GM13977 (cell line): ENCODE results near the gene PLA2G1B.

ENCODE experiments used
- DNase-seq: peaks from one replicate; pipeline ENCODE4 v3.0.0; 2012; ENCODE audit warnings: low spot score
- in situ Hi-C: fragments of 300-500 bp; cut with MboI; formaldehyde crosslinking; loops from one replicate; pipeline ENCODE4 v1.12.0; 2022; ENCODE audit warnings: low sequenced_read_pairs, low pct_unique_long_range_greater_than_20kb, mixed read lengths, inconsistent platforms; ENCODE audit not compliant: unreplicated experiment
- TF ChIP-seq, protein P1 (sequence below): IDR thresholded peaks from 2 replicates; pipeline ENCODE4 v1.5.1; 2012; ENCODE audit warnings: mild to moderate bottlenecking, control low read depth; ENCODE audit not compliant: insufficient read depth; ENCODE audit errors: extremely low read depth, missing control alignments

Gene PLA2G1B

DNA sequence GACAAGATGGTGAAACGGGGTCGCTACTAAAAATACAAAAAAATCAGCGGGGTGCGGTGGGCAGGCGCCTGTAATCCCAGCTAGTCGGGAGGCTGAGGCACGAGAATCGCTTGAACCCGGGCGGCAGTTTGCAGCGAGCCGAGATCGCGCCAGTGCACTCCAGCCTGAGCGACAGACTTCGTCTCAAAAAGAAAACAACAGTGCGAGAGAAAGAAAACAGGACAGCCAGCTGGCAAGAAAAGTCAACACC lies 35.2 kb downstream of the PLA2G1B start:
- TF ChIP-seq, protein P1, sequence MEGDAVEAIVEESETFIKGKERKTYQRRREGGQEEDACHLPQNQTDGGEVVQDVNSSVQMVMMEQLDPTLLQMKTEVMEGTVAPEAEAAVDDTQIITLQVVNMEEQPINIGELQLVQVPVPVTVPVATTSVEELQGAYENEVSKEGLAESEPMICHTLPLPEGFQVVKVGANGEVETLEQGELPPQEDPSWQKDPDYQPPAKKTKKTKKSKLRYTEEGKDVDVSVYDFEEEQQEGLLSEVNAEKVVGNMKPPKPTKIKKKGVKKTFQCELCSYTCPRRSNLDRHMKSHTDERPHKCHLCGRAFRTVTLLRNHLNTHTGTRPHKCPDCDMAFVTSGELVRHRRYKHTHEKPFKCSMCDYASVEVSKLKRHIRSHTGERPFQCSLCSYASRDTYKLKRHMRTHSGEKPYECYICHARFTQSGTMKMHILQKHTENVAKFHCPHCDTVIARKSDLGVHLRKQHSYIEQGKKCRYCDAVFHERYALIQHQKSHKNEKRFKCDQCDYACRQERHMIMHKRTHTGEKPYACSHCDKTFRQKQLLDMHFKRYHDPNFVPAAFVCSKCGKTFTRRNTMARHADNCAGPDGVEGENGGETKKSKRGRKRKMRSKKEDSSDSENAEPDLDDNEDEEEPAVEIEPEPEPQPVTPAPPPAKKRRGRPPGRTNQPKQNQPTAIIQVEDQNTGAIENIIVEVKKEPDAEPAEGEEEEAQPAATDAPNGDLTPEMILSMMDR = no peak
- in situ Hi-C loops = no loop called here
- DNase-seq = no peak

DNA sequence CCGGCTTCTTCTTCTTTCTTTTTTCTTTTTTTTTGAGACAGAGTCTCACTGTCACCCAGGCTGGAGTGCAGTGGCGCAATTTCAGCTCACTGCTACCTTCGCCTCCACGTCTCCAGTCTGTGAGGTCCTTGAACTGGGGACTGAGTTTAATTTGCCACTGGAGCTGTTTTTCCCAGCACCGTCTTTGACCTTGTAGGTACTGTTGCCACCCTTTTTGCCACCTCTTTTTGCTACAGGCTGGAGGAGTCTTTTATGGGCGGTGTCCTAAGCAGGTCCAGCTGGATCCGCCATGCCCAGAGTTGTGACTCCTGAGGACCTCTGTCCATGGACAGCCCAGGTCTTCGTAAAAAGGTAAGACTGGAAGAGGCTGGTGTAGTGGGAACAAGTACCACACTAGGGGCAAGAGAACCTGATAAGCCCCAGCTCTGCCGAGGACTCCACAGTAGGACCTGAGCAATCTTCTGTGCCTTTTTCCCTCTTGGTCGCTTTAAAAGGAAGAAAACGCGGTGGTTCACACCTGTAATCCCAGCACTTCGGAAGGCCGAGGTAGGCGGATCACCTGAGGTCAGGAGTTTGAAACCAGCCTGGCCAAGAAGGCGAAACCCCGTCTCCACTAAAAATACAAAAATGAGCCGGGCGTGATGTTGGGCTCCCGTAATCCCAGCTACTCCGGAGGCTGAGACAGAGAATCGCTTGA lies 36.8 kb downstream of the PLA2G1B start:
- no peak for DNase-seq
- TF ChIP-seq, protein P1 = no peak
- in situ Hi-C loops = no loop called here

DNA sequence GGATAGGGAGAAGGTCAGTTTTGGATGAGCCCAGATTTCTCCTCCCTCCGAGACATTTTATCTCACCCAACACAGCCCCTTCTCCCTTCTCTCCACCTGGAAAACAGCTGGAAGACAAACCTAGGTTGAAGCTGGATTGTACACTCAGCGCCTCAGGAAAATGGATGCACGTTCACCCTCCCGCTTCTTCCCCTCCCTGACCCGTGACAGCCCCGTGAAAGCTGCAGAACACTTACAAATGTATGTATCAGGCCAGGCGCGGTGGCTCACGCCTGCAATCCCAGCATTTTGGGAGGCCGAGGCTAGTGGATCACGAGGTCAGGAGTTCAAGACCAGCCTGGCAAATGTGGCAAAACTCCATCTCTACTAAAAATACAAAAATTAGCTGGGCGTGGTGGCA lies 40.1 kb downstream of the PLA2G1B start:
- in situ Hi-C loops = no loop called here
- no peak for DNase-seq
- TF ChIP-seq, protein P1 = no peak

DNA sequence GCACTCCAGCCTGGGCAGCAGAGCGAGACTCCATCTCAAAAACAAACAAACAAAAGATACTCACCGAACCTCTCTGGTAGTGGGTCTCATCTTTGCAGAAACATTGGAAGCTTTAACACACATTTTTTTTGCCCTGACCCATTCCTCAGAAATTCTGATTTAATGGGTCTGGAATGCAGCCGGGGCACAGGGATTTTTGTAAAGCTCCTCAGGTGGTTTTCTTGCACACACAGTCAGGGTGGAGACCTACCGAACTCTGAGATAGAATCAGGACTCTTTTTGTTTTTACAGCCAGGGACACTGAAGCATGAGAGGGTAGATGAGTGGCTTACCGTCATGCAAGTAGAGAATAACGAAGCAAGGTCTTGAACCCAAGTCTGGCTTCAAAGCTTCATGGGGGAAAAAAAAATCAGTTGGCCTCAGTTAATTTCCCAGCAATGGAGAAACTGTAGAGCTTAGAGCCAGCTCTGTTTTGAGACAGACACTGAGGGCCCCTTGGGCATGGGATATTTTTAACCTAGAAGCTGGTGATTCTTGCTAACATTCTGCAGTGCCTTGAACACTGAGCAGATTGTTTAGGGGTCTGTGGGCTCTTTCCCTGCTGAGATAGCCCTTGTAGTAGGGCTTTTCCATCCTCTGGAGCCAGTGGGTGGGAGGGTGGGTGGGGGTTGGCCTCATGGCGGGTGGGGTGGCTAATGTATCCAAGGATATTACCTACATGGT lies 40.6 kb downstream of the PLA2G1B start:
- TF ChIP-seq, protein P1 = no peak
- in situ Hi-C loops = no loop called here
- DNase-seq = no peak

DNA sequence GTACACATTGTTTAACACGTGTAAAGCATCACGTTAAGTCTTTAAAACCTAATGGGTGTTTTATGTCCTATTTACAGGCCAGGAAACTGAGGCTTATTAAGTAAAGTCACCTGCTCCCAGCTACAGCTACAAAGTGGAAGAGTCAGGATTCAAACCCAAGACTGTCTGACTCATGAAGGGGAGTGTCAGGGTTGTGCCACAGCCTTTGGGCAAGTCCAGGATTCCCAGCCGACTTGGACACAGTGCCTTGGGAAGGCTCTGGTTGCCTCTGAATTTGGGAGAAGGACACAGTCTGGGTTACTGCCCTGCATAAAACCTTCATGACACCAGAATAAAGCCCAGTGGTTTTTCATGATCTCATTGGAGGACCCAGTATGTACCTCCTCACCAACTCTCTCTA lies 43.2 kb downstream of the PLA2G1B start:
- no peak for DNase-seq
- in situ Hi-C loops = no loop called here
- TF ChIP-seq, protein P1 = no peak

DNA sequence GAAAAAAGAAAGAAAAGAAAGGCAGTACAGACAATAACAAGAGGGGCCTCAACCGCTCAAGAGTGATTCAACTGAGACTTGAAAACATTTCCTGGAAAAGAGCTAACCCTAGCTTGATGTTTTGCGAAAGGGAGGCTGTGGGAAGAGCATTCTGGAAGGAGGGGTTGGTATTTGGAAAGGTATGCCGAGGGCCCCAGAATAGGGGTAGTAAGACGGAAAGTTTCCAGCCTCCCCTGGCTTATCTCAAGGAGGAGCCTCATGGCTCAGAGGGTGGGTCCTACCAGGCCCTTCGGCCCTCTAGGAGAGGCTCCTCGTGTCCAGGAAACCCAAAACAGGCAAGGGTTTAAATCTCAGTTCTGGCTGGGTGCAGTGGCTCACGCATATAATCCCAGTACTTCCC lies 44.3 kb downstream of the PLA2G1B start:
- in situ Hi-C loops = no loop called here
- no peak for DNase-seq

More for the DNA sequence above, 44.3 kb downstream of the PLA2G1B start:
- TF ChIP-seq, protein P1 = no peak
